ENCODE results near the gene BTBD16.

BTBD16 gene

DNA sequence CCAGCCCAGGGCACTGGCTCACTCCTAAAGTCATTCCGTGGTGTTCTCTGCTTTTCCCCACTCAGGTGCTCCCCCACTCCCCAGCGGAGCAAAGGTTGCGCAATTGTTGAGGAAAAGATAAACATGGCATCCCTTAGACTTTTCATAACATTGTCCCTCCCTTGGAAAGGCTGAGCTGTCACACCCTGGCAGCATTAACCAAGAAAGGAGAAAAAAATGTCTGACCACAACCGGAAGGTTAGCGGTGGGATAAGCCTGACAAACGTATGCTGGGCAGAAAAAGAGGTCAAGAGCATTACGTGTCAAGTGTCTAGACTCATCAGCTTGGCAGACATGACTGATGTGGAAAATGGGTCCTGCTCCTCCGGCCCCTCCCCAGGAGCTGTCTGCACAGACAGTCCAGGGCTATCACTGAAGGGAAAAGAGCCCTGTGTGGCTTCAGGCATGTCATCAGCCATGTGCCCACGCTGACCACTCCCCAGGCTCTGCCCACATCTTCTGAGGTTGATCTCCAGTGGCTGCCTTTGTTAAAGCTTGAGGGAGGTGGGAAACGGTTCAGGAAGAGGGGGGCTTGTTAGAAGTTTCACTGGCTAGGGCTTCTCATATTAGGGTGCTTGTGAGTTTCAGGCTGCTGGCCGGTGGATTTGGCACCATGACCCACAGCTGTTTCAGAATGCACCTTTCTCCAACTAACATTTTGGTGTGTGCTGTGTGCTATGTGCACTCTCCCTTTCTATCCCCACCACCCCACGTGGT is 30.1 kb downstream of the BTBD16 start:
- H3K4me3 ChIP-seq (ENCODE audit: low read depth, low read length), result no peak overlapping the region
- DNase-seq, result no peak
- no peaks in the 10 kb centered on the region for H3K27me3 ChIP-seq
- TF ChIP-seq, protein P1, sequence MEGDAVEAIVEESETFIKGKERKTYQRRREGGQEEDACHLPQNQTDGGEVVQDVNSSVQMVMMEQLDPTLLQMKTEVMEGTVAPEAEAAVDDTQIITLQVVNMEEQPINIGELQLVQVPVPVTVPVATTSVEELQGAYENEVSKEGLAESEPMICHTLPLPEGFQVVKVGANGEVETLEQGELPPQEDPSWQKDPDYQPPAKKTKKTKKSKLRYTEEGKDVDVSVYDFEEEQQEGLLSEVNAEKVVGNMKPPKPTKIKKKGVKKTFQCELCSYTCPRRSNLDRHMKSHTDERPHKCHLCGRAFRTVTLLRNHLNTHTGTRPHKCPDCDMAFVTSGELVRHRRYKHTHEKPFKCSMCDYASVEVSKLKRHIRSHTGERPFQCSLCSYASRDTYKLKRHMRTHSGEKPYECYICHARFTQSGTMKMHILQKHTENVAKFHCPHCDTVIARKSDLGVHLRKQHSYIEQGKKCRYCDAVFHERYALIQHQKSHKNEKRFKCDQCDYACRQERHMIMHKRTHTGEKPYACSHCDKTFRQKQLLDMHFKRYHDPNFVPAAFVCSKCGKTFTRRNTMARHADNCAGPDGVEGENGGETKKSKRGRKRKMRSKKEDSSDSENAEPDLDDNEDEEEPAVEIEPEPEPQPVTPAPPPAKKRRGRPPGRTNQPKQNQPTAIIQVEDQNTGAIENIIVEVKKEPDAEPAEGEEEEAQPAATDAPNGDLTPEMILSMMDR (IDR thresholded peaks at IDR 0.05; ENCODE audit: low read depth, low read length), result no peak
- no peaks in the 10 kb centered on the region for H3K36me3 ChIP-seq
- no peaks in the 10 kb centered on the region for H3K9me3 ChIP-seq
- no peaks in the 10 kb centered on the region for H3K4me1 ChIP-seq

GRCh38 chr10:122301811-122302115 is 30.7 kb downstream of the BTBD16 start:
- Histone ChIP-seq H3K27me3 (no peaks in the 10 kb centered on the region), H3K4me1 (no peaks in the 10 kb centered on the region), H3K9me3 (no peaks in the 10 kb centered on the region), H3K4me3 (ENCODE audit: low read depth, low read length) (no peak overlapping the region), H3K36me3 (no peaks in the 10 kb centered on the region)
- no peak for DNase-seq
- TF ChIP-seq, protein P1 (IDR thresholded peaks at IDR 0.05; ENCODE audit: low read depth, low read length), result no peak

- DNase-seq, result no peak
- no peaks in the 10 kb centered on the region for H3K4me1 ChIP-seq
- no peaks in the 10 kb centered on the region for H3K27me3 ChIP-seq
- no peak overlapping the region for H3K4me3 ChIP-seq (ENCODE audit: low read depth, low read length)
- no peaks in the 10 kb centered on the region for H3K9me3 ChIP-seq
- no peaks in the 10 kb centered on the region for H3K36me3 ChIP-seq
- TF ChIP-seq, protein P1 (IDR thresholded peaks at IDR 0.05; ENCODE audit: low read depth, low read length), result no peak
Measured at GRCh38 chr10:122302315-122302714, 31.2 kb downstream of the BTBD16 start.

DNA sequence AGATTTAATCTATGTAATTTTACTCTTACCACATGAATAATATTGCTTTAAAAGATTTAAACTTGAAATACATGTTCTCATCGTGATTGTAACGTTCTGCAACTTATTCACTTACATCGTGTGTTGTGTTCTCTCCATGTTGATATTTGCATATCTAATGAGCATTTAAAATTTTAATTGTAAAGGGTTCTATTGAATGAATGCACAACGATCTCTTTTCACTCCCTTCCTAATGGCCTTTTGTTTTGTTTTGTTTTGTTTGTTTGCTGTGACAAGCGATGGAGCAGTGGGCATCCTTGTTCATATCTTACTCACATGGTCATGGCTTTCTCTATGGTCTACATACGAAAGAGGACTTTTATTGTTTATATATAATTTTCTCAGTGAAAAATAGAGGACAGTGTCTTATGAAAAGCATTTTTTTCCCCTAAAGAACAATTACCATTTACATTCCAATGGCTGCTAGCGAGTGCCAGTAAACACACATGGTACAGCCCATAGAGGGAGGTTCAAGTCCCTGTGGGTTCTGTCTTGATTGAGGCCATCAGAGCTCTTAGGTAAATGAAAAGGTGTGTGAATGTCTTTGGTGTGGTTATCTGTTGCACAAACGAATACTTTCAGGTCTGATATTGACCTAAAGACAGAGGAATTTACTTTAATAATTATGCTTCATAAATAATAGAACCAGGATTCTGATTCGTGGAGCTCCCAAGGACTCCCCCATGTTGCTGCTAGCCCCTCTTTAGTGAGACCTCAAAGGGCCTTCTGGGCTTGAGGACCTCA is 32.4 kb downstream of the BTBD16 start:
- no peak for DNase-seq
- H3K36me3 ChIP-seq, result no peaks in the 10 kb centered on the region
- H3K27me3 ChIP-seq, result no peaks in the 10 kb centered on the region
- no peak overlapping the region for H3K4me3 ChIP-seq (ENCODE audit: low read depth, low read length)
- H3K4me1 ChIP-seq, result no peaks in the 10 kb centered on the region
- TF ChIP-seq, protein P1 (IDR thresholded peaks at IDR 0.05; ENCODE audit: low read depth, low read length), result no peak
- no peaks in the 10 kb centered on the region for H3K9me3 ChIP-seq

GRCh38 chr10:122304054-122304579 is 33.0 kb downstream of the BTBD16 start:
- DNase-seq, result no peak
- H3K9me3 ChIP-seq, result no peaks in the 10 kb centered on the region
- TF ChIP-seq, protein P1 (IDR thresholded peaks at IDR 0.05; ENCODE audit: low read depth, low read length), result no peak
- no peaks in the 10 kb centered on the region for H3K27me3 ChIP-seq
- H3K36me3 ChIP-seq, result no peaks in the 10 kb centered on the region
- H3K4me3 ChIP-seq (ENCODE audit: low read depth, low read length), result no peak overlapping the region
- no peaks in the 10 kb centered on the region for H3K4me1 ChIP-seq

- no peak overlapping the region for H3K4me3 ChIP-seq (ENCODE audit: low read depth, low read length)
- DNase-seq, result no peak
- TF ChIP-seq, protein P1 (IDR thresholded peaks at IDR 0.05; ENCODE audit: low read depth, low read length), result no peak
- H3K27me3 ChIP-seq, result 0 out of 2 replicates have a peak, but pooled peaks cover 2% of the 10 kb centered on the region
- no peaks in the 10 kb centered on the region for H3K4me1 ChIP-seq
- H3K9me3 ChIP-seq, result no peaks in the 10 kb centered on the region
- no peaks in the 10 kb centered on the region for H3K36me3 ChIP-seq
Measured at GRCh38 chr10:122306282-122306681, 35.2 kb downstream of the BTBD16 start.
